Ascending aorta (tissue), 2 donors: ENCODE results near the gene XKR7. TPM values are rescaled to one million over a fixed set of nuclear protein-coding genes. Genes with fewer than 3 reads are reported as not detected.

Source experiments
- DNase-seq, 2 donors: peaks; one replicate each; pipeline ENCODE4 v3.0.0-alpha.2; 2019; ENCODE audit warnings: low spot score in 2 of 2
- H3K27ac ChIP-seq, 2 donors: fragments of 200-600 bp; sonication (generic); one replicate each; pipeline ENCODE4 v1.5.1; 2016 to 2017; ENCODE audit warnings: mild to moderate bottlenecking in 1 of 2
- H3K27me3 ChIP-seq: fragments of 200-600 bp; sonication (generic); one replicate; pipeline ENCODE4 v1.5.1; 2017
- H3K36me3 ChIP-seq, 2 donors: fragments of 200-600 bp; sonication (generic); one replicate each; pipeline ENCODE4 v1.5.1; 2016
- H3K4me1 ChIP-seq, 2 donors: fragments of 200-600 bp; sonication (generic); one replicate each; pipeline ENCODE4 v1.5.1; 2016 to 2017; ENCODE audit warnings: mild to moderate bottlenecking in 1 of 2
- H3K4me3 ChIP-seq, 2 donors: fragments of 200-600 bp; sonication (generic); one replicate each; pipeline ENCODE4 v1.5.1; 2016 to 2017; ENCODE audit warnings: mild to moderate bottlenecking in 1 of 2
- H3K9me3 ChIP-seq, 2 donors: fragments of 200-600 bp; sonication (generic); one replicate each; pipeline ENCODE4 v1.5.1; 2016
- intact Hi-C: fragments of 100-400 bp; cut with DNase I; formaldehyde crosslinking; loops from one replicate; pipeline ENCODE4 v1.15.1; 2023
- total RNA-seq: library from RNA; depleted of rRNA; stranded (reverse); fragments of >200 nt; gene quantifications from one replicate; pipeline ENCODE4 v1.1.0, GENCODE V29; 2016
- TF ChIP-seq, protein P1 (sequence below), 3 experiments: fragments of 200-600 bp in 2 of 3; fragments of 450-650 bp in 1 of 3; sonication (generic) in 2 of 3; IDR thresholded peaks; one replicate each; pipeline ENCODE4 v1.5.1; 2016 to 2019; ENCODE audit warnings: antibody characterized with exemption in 3 of 3, mild to moderate bottlenecking in 1 of 3, moderate library complexity in 1 of 3

Gene XKR7
- total RNA-seq, 1 donor from 2014 or later: not detected

DNA sequence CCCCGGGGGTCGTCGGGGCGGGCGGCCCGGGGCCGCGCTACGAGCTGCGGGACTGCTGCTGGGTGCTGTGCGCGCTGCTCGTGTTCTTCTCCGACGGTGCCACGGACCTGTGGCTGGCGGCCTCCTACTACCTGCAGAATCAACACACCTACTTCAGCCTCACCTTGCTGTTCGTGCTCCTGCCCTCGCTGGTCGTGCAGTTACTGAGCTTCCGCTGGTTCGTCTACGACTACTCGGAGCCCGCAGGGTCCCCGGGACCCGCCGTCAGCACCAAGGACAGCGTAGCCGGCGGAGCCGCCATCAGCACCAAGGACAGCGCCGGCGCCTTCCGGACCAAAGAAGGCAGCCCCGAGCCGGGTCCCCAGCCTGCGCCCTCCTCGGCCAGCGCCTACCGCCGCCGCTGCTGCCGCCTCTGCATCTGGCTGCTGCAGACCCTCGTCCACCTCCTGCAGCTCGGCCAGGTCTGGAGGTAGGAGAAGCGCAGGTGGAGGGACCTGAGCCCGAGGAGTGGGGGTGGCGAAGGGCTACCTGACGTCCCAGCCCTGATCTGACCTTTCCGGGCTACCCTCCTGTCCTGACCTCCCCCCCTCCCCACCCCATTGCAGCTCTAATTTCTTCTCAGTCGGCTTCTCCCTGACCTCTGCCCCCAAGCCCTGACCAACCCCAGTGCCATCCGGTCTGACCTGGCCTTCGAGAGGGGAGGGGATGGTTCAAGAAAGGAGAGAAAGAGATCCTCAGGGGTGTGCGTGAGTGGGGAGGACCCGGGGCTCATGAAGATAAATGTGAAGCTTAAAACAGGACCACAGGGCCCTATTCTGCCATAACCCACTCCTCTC lies 558 bp downstream of the XKR7 start:
- H3K4me3 ChIP-seq: no peak overlapping the region
- no peaks in the 10 kb centered on the region for H3K36me3 ChIP-seq
- no peak overlapping the region for H3K27ac ChIP-seq
- peaks cover 3% of the 10 kb centered on the region for H3K27me3 ChIP-seq
- peak in 1 of 2 donors; percentile 71 for DNase-seq
- H3K9me3 ChIP-seq: no peaks in the 10 kb centered on the region
- no peaks in the 10 kb centered on the region for H3K4me1 ChIP-seq
- intact Hi-C loops: no loop called here
- TF ChIP-seq, protein P1, sequence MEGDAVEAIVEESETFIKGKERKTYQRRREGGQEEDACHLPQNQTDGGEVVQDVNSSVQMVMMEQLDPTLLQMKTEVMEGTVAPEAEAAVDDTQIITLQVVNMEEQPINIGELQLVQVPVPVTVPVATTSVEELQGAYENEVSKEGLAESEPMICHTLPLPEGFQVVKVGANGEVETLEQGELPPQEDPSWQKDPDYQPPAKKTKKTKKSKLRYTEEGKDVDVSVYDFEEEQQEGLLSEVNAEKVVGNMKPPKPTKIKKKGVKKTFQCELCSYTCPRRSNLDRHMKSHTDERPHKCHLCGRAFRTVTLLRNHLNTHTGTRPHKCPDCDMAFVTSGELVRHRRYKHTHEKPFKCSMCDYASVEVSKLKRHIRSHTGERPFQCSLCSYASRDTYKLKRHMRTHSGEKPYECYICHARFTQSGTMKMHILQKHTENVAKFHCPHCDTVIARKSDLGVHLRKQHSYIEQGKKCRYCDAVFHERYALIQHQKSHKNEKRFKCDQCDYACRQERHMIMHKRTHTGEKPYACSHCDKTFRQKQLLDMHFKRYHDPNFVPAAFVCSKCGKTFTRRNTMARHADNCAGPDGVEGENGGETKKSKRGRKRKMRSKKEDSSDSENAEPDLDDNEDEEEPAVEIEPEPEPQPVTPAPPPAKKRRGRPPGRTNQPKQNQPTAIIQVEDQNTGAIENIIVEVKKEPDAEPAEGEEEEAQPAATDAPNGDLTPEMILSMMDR (IDR thresholded peaks at IDR 0.05): no peak

GRCh38 chr20:31969991-31970390 lies 2.0 kb downstream of the XKR7 start:
- intact Hi-C loops: no loop called here
- TF ChIP-seq, protein P1 (IDR thresholded peaks at IDR 0.05): no peak
- Histone ChIP-seq H3K4me1 (no peaks in the 10 kb centered on the region), H3K4me3 (no peak overlapping the region), H3K9me3 (no peaks in the 10 kb centered on the region), H3K36me3 (no peaks in the 10 kb centered on the region), H3K27me3 (peaks cover 3% of the 10 kb centered on the region), H3K27ac (no peak overlapping the region)
- no peak for DNase-seq

GRCh38 chr20:31972471-31973021 lies 4.6 kb downstream of the XKR7 start:
- TF ChIP-seq, protein P1 (IDR thresholded peaks at IDR 0.05): no peak
- no peak overlapping the region for H3K27ac ChIP-seq
- no peaks in the 10 kb centered on the region for H3K4me1 ChIP-seq
- no peaks in the 10 kb centered on the region for H3K36me3 ChIP-seq
- no peaks in the 10 kb centered on the region for H3K9me3 ChIP-seq
- no peak for DNase-seq
- intact Hi-C loops: no loop called here
- no peak overlapping the region for H3K4me3 ChIP-seq
- peaks cover 3% of the 10 kb centered on the region for H3K27me3 ChIP-seq

GRCh38 chr20:31974296-31974695 lies 6.3 kb downstream of the XKR7 start:
- H3K4me3 ChIP-seq: no peak overlapping the region
- no peaks in the 10 kb centered on the region for H3K27me3 ChIP-seq
- H3K9me3 ChIP-seq: no peaks in the 10 kb centered on the region
- H3K27ac ChIP-seq: no peak overlapping the region
- H3K36me3 ChIP-seq: no peaks in the 10 kb centered on the region
- TF ChIP-seq, protein P1 (IDR thresholded peaks at IDR 0.05): no peak
- no peaks in the 10 kb centered on the region for H3K4me1 ChIP-seq
- intact Hi-C loops: no loop called here
- DNase-seq: no peak

DNA sequence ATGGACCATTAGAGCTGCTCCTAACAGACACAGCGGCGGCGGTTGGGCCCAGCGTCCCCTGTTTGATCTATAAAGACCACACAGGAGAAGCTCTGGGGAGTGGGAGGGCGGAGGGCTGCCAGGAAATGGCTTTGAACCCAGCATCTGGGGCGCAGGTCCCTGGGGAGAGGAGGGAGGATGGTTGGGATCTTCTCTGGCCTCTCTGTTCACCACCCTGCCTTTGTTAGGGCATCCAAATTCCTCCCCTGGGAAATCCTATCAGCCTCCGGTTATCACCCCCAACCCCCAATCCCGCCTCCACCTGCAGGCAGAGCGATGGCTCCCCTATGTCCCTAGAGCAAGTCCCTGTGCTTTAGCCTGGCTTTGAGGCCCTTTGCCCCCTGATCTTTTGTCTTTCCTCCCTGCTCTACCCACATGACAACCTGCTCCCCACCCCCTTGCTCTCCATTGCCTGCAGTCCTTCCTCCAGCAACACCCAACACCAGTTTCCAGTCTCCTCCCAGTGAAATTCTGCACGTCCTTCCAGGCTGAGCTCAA lies 7.1 kb downstream of the XKR7 start:
- Histone ChIP-seq H3K27ac (no peak overlapping the region), H3K4me3 (no peak overlapping the region), H3K36me3 (no peaks in the 10 kb centered on the region), H3K4me1 (no peaks in the 10 kb centered on the region), H3K9me3 (no peaks in the 10 kb centered on the region), H3K27me3 (no peaks in the 10 kb centered on the region)
- no peak for DNase-seq
- intact Hi-C loops: no loop called here
- TF ChIP-seq, protein P1 (IDR thresholded peaks at IDR 0.05): no peak
